HEK293T (cell line): ENCODE measurements around the gene PTEN.
"Not testable (repeated sequence)": the region's sequence is repeated elsewhere in the genome, so short reads cannot be mapped to it uniquely, and the experiment has no call there.

Source experiments
- ARNT ChIP-seq: fragments of 450-650 bp; IDR thresholded peaks from 2 replicates; pipeline ENCODE4 v1.6.1; 2017; ENCODE audit warnings: mild to moderate bottlenecking
- BHLHE40 ChIP-seq: fragments of 450-650 bp; IDR thresholded peaks from 2 replicates; pipeline ENCODE4 v1.6.1; 2016; ENCODE audit warnings: mild to moderate bottlenecking, moderate library complexity, borderline replicate concordance
- CTBP1 ChIP-seq: fragments of 450-650 bp; IDR thresholded peaks from 2 replicates; pipeline ENCODE4 v1.6.1; 2016; ENCODE audit warnings: borderline replicate concordance
- FOXK2 ChIP-seq: fragments of 450-650 bp; IDR thresholded peaks from 2 replicates; pipeline ENCODE4 v1.6.1; 2016; ENCODE audit warnings: mild to moderate bottlenecking
- FOXM1 ChIP-seq: fragments of 450-650 bp; IDR thresholded peaks from 2 replicates; pipeline ENCODE4 v1.6.1; 2017; ENCODE audit warnings: mild to moderate bottlenecking, borderline replicate concordance
- HDGF ChIP-seq: fragments of 450-650 bp; IDR thresholded peaks from 2 replicates; pipeline ENCODE4 v1.6.1; 2017; ENCODE audit warnings: antibody characterized with exemption, borderline replicate concordance
- NFRKB ChIP-seq: fragments of 450-650 bp; IDR thresholded peaks from 2 replicates; pipeline ENCODE4 v1.6.1; 2016; ENCODE audit warnings: mild to moderate bottlenecking, moderate library complexity
- SUZ12 ChIP-seq: fragments of 450-650 bp; IDR thresholded peaks from 2 replicates; pipeline ENCODE4 v1.6.1; 2016; ENCODE audit warnings: mild to moderate bottlenecking
- TARDBP ChIP-seq: fragments of 450-650 bp; IDR thresholded peaks from 2 replicates; pipeline ENCODE4 v1.6.1; 2016
- ZNF384 ChIP-seq: fragments of 450-650 bp; IDR thresholded peaks from 2 replicates; pipeline ENCODE4 v1.6.1; 2016
- TF ChIP-seq, protein P1 (sequence below): fragments of 450-650 bp; IDR thresholded peaks from 2 replicates; pipeline ENCODE4 v1.6.1; 2016

DNA sequence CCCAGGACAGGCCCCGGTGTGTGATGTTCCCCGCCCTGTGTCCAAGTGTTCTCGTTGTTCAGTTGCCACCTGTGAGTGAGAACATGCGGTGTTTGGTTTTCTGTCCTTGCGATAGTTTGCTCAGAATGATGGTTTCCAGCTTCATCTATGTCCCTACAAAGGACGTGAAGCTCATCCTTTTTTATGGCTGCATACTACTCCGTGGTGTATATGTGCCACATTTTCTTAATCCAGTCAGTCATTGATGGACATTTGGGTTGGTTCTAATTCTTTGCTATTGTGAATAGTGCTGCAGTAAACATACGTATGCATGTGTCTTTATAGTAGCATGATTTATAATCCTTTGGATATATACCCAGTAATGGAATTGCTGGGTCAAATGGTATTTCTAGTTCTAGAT, 34.5 kb downstream of the PTEN start:
- TF ChIP-seq ARNT, BHLHE40, ZNF384, FOXK2, FOXM1, TARDBP, CTBP1, SUZ12, HDGF, NFRKB: not testable (repeated sequence)
- TF ChIP-seq, protein P1, sequence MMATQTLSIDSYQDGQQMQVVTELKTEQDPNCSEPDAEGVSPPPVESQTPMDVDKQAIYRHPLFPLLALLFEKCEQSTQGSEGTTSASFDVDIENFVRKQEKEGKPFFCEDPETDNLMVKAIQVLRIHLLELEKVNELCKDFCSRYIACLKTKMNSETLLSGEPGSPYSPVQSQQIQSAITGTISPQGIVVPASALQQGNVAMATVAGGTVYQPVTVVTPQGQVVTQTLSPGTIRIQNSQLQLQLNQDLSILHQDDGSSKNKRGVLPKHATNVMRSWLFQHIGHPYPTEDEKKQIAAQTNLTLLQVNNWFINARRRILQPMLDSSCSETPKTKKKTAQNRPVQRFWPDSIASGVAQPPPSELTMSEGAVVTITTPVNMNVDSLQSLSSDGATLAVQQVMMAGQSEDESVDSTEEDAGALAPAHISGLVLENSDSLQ = not testable (repeated sequence)
